Body of pancreas (tissue), 4 donors: ENCODE results near the gene EPB41L5. TPM values are rescaled to one million over a fixed set of nuclear protein-coding genes. Genes with fewer than 3 reads are reported as not detected.
A peak's percentile ranks its signal among the peaks of the same experiment; 100 is the strongest.

ENCODE experiments used
- ATAC-seq: fragments of 150-250 bp; one replicate; pipeline ENCODE4 v1.9.1; 2016
- DNase-seq, 4 donors: peaks; one replicate each; pipeline ENCODE4 v3.0.0-alpha.2; 2019
- H3K27ac ChIP-seq, 4 donors: fragments of 200-600 bp; sonication (generic); 1 replicate in 3 of 4; 2 replicates in 1 of 4; pipeline versions ENCODE4 v1.5.1 to v1.6.1; 2016 to 2019; ENCODE audit warnings: mild to moderate bottlenecking in 1 of 4, mixed read lengths in 1 of 4, moderate library complexity in 1 of 4
- H3K27me3 ChIP-seq, 2 donors: fragments of 200-600 bp; sonication (generic); one replicate each; pipeline ENCODE4 v1.6.0; 2016; ENCODE audit warnings: mild to moderate bottlenecking in 1 of 2
- H3K36me3 ChIP-seq, 2 donors: fragments of 200-600 bp; sonication (generic); replicated peaks in 1 of 2; 2 replicates each; pipeline ENCODE4 v1.5.1; 2016; ENCODE audit warnings: low read depth in 2 of 2; ENCODE audit not compliant: insufficient read depth in 1 of 2
- H3K4me1 ChIP-seq: fragments of 200-600 bp; sonication (generic); one replicate; pipeline ENCODE4 v1.6.0; 2016
- H3K4me3 ChIP-seq, 2 donors: fragments of 200-600 bp; sonication (generic); 1 replicate in 1 of 2; 2 replicates in 1 of 2; pipeline ENCODE4 v1.5.1; 2016 to 2019
- H3K9me3 ChIP-seq, 3 donors: fragments of 200-600 bp; sonication (generic); 1 replicate in 2 of 3; 2 replicates in 1 of 3; pipeline ENCODE4 v1.5.1; 2016
- POLR2A ChIP-seq, 3 donors: fragments of 450-650 bp; IDR thresholded peaks; one replicate each; pipeline ENCODE4 v1.6.1; 2016; ENCODE audit warnings: antibody characterized with exemption in 3 of 3, mild to moderate bottlenecking in 2 of 3
- WGBS, 2 donors: methylation state at CpG; one replicate each; pipeline ENCODE4 v1.1.5; 2017; 5-methylcytosine and 5-hydroxymethylcytosine counted together
- intact Hi-C: fragments of 100-400 bp; cut with DNase I; formaldehyde crosslinking; loops from one replicate; pipeline ENCODE4 v1.15.1; 2023
- small RNA-seq: library from RNA; depleted of rRNA; stranded (forward); fragments of <200 nt; gene quantifications from one replicate; pipeline ENCODE3, GENCODE V24; 2016
- total RNA-seq, 2 donors: library from RNA; depleted of rRNA; stranded (reverse); fragments of >200 nt; gene quantifications; one replicate each; pipeline ENCODE4 v1.1.0, GENCODE V29; 2016
- TF ChIP-seq, protein P1 (sequence below), 7 experiments: fragments of 450-650 bp in 4 of 7; fragments of 200-600 bp in 3 of 7; sonication (generic) in 3 of 7; IDR thresholded peaks; one replicate each; pipeline ENCODE4 v1.5.1; 2016 to 2019; ENCODE audit warnings: antibody characterized with exemption in 7 of 7

The EPB41L5 gene
- total RNA-seq, 2 donors from 2014 or later, result 27.2 to 32.6 TPM

DNA sequence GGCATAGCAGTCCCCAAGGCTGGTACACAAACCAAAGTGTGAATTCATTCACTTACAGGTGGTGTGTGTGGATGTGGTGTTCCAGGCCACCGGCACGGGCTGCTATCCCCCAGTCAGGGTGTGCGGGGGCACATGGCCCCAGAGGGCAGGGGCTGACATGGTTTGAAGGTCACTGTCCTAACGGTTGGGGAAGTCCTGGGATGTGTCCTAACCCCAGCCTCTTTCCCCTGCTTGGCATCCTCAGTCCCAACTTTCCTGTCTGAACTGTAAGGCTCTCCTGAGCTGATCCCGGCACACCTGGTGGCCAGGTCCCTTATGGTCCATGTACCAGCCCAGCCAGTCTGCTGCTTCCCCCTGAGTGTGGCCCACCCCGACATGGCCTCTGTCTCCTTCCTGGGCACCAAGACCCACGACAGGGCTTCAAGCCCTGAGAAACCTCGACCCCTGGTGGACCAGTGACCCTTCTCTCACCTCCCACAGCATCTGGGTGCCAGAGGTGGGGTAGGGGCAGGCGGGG lies 212.7 kb downstream of the EPB41L5 start:
- ATAC-seq (no peak), DNase-seq (no peak)
- H3K27me3 ChIP-seq, result no peaks in the 10 kb centered on the region
- no peak overlapping the region for H3K27ac ChIP-seq
- no peak for TF ChIP-seq POLR2A (IDR thresholded peaks at IDR 0.05)
- TF ChIP-seq, protein P1, sequence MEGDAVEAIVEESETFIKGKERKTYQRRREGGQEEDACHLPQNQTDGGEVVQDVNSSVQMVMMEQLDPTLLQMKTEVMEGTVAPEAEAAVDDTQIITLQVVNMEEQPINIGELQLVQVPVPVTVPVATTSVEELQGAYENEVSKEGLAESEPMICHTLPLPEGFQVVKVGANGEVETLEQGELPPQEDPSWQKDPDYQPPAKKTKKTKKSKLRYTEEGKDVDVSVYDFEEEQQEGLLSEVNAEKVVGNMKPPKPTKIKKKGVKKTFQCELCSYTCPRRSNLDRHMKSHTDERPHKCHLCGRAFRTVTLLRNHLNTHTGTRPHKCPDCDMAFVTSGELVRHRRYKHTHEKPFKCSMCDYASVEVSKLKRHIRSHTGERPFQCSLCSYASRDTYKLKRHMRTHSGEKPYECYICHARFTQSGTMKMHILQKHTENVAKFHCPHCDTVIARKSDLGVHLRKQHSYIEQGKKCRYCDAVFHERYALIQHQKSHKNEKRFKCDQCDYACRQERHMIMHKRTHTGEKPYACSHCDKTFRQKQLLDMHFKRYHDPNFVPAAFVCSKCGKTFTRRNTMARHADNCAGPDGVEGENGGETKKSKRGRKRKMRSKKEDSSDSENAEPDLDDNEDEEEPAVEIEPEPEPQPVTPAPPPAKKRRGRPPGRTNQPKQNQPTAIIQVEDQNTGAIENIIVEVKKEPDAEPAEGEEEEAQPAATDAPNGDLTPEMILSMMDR (IDR thresholded peaks at IDR 0.05), result no peak
- H3K9me3 ChIP-seq, result no peaks in the 10 kb centered on the region
- H3K4me1 ChIP-seq, result peaks cover 31% of the 10 kb centered on the region
- no peak overlapping the region for H3K4me3 ChIP-seq
- intact Hi-C loops, result no loop called here
- no peaks in the 10 kb centered on the region for H3K36me3 ChIP-seq
- WGBS, 2 donors, result 71 to 72% methylated on average over 9 of the region's 9 CpGs

DNA sequence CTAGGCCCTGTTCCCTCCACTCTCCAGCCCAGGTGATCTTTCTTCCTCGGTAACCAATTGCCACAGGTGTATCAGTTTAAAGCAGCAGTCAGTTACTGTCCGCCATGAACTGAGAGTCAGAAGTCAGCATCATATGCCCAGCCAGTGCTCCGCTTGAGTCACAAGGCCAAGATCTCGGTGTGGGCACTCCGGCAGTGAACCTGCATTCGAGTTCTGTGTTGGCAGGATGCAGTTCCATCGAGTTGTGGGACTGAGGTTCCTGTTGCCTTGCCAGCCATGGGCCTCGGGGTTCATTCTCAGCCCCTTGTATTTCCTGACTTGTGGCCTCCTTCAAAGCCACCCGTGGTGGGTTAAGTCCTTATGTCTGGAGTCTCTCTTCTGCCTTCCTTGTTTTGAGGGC lies 213.4 kb downstream of the EPB41L5 start:
- no peak overlapping the region for H3K27ac ChIP-seq
- DNase-seq, result no peak
- peaks cover 24% of the 10 kb centered on the region for H3K4me1 ChIP-seq
- intact Hi-C loops, result no loop called here
- no peaks in the 10 kb centered on the region for H3K36me3 ChIP-seq
- 83 to 84% methylated on average over 9 of the region's 9 CpGs for WGBS, 2 donors
- no peak for ATAC-seq
- no peak overlapping the region for H3K4me3 ChIP-seq
- H3K9me3 ChIP-seq, result no peaks in the 10 kb centered on the region
- no peaks in the 10 kb centered on the region for H3K27me3 ChIP-seq
- no peak for TF ChIP-seq POLR2A (IDR thresholded peaks at IDR 0.05)
- TF ChIP-seq, protein P1 (IDR thresholded peaks at IDR 0.05), result no peak

DNA sequence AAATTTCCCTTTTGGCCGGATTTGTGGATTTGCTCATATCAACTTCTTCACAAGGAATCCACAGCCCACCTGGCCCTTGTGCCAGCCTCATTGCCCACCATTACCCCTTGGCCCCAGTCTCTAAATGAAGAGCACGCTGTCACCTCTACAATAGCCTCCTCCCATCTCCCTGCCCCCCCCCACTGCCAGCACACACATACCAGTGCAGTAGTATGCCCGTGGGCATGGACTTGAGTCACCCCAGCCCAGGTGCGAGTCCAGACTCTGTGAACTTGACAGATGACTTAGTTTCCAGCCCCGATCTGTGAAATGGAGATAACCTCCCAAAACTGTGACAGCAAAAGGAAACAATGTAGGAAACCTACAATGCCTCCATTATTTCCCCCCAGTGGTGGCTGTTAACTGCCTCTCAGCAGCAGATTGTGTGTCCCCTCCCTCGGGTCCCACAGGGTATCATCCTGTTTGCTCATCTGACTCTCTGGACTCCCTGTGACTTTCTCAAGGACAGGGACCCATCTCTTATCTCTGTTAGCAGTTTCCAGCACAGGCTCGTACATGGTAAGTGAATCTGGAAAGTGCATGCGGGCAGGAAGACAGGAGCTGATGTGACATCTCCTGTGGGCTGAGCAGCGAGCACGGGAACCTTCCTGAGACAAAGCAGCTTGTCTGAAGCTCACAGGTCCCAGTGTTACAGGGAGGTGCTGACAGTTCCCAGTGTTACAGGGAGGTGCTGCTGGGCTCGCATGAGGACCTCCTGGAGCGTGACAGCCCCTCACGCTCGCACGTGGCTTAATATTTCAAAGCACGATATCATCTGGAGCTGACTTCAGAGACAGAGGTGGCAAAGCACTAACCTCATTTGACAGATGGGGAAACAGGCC lies 214.5 kb downstream of the EPB41L5 start:
- no peak for ATAC-seq
- Histone ChIP-seq H3K9me3 (no peaks in the 10 kb centered on the region), H3K4me3 (no peak overlapping the region), H3K36me3 (no peaks in the 10 kb centered on the region), H3K27me3 (no peaks in the 10 kb centered on the region), H3K4me1 (peaks cover 14% of the 10 kb centered on the region), H3K27ac (no peak overlapping the region)
- WGBS, 2 donors, result 65 to 76% methylated on average over 11 to 16 of the region's 16 CpGs
- no peak for DNase-seq
- intact Hi-C loops, result no loop called here
- TF ChIP-seq POLR2A (IDR thresholded peaks at IDR 0.05), result no peak

DNA sequence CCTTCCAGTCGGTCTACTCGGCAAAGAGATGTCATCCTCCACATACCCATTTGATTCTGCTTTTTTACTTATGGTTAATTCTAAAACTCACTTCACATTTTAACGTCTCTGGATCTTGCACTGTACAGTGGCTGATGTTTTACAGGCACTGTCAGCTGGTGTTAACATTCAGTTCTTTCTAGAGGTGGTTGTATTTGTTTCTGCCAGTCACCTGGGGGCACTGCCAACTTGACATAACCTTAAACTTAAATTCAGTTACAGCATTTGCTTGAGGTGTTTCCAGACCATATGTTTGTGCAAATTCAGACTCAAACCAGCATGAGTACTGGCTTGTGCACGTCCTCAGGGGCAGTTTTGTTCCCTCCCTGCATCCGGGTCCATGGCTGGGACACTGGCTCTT lies 215.6 kb downstream of the EPB41L5 start:
- WGBS, 2 donors, result 58 to 68% methylated on average over 5 of the region's 5 CpGs
- Histone ChIP-seq H3K9me3 (no peaks in the 10 kb centered on the region), H3K4me3 (no peak overlapping the region), H3K27me3 (no peaks in the 10 kb centered on the region), H3K27ac (no peak overlapping the region), H3K4me1 (peaks cover 8% of the 10 kb centered on the region), H3K36me3 (no peaks in the 10 kb centered on the region)
- intact Hi-C loops, result no loop called here
- TF ChIP-seq, protein P1 (IDR thresholded peaks at IDR 0.05), result no peak
- no peak for TF ChIP-seq POLR2A (IDR thresholded peaks at IDR 0.05)
- ATAC-seq, result no peak
- peak in 1 of 4 donors; percentile 33 for DNase-seq

Small RNA genes within 50 kb of the gene (small RNA-seq; reads per million reads assigned to genes)
- not detected for gene MTND4LP14
- gene RF00019, result not detected

Other genes with a start within 250 kb of the EPB41L5 start
- 10 to 100 TPM; 18.7 to 46.5 TPM for gene TMEM185B, start 210.3 kb downstream of the EPB41L5 start, total RNA-seq
- 10 to 100 TPM; 17.8 to 21.3 TPM for gene RALB, start 239.8 kb downstream of the EPB41L5 start, total RNA-seq